K562 (cell line): ENCODE results near the gene CNTN2. TPM values are rescaled to one million over a fixed set of nuclear protein-coding genes. Genes with fewer than 3 reads are reported as not detected.

Source experiments
- ATAC-seq: fragments of 200-7000 bp; cut with Tn5 transposase; 3 replicates; pipeline ENCODE4 v1.9.1; 2020; ENCODE audit warnings: moderate library complexity
- BruUV-seq: library from RNA; stranded (reverse); fragments of 400-500 nt; replicated peaks from 2 replicates; lab custom pipeline; 2021; lab: Mats Ljungman, UMichigan
- CTCF ChIA-PET: fragments of 300-600 bp; formaldehyde crosslinking; extraction: SDS; loops from one replicate; lab custom pipeline; 2021; ENCODE audit warnings: low intra/inter-chr PET ratio; lab: Yijun Ruan, JAX
- POLR2A ChIA-PET: fragments of 300-600, 350-650 bp; sonication (Branson Sonifier 250); formaldehyde crosslinking; extraction: SDS; loops from one replicate; lab custom pipeline; 2021; ENCODE audit warnings: antibody characterized with exemption, inconsistent platforms; lab: Yijun Ruan, JAX
- DNase-seq, 4 experiments: peaks; one replicate each; pipeline versions ENCODE4 v3.0.0 to v3.0.0-alpha.2; 2011 to 2018; ENCODE audit warnings: low spot score in 3 of 4, mixed read lengths in 3 of 4; ENCODE audit errors: extremely low read depth in 1 of 4
- FAIRE-seq: peaks from 2 replicates; lab custom pipeline; 2011; peaks lifted over from hg19 to GRCh38; lab: Jason Lieb, UNC
- H2AFZ ChIP-seq: 2 replicates; pipeline ENCODE4 v1.6.0; 2011; ENCODE audit warnings: low read depth, low read length, control low read depth, inconsistent platforms
- H3K27ac ChIP-seq: fragments of 200-600 bp; 3 replicates; pipeline ENCODE4 v1.8.0; 2011; ENCODE audit warnings: low read depth, mild to moderate bottlenecking, control low read depth, inconsistent platforms, low read length, moderate library complexity, mixed read lengths; ENCODE audit errors: extremely low read depth
- H3K27me3 ChIP-seq, 2 experiments: fragments of 300-600 bp in 1 of 2; 2 replicates in 1 of 2; 3 replicates in 1 of 2; pipeline versions ENCODE4 v1.6.0 to v1.8.0; 2011; ENCODE audit warnings: inconsistent platforms in 2 of 2, low read length in 2 of 2, mild to moderate bottlenecking in 1 of 2, mixed read lengths in 1 of 2, moderate library complexity in 1 of 2; ENCODE audit not compliant: control insufficient read depth in 2 of 2, insufficient read depth in 2 of 2
- H3K36me3 ChIP-seq: fragments of 300-600 bp; 3 replicates; pipeline ENCODE4 v1.8.0; 2011; ENCODE audit warnings: mild to moderate bottlenecking, low read length, inconsistent platforms; ENCODE audit not compliant: control insufficient read depth, insufficient read depth
- H3K4me1 ChIP-seq, 2 experiments: fragments of 200-600 bp in 1 of 2; replicated peaks in 1 of 2; 2 replicates in 1 of 2; 3 replicates in 1 of 2; pipeline versions ENCODE4 v1.5.1 to v1.8.0; 2011; ENCODE audit warnings: inconsistent platforms in 2 of 2, low read length in 2 of 2, mild to moderate bottlenecking in 1 of 2, mixed read lengths in 1 of 2, moderate library complexity in 1 of 2; ENCODE audit not compliant: control insufficient read depth in 2 of 2, insufficient read depth in 2 of 2
- H3K4me2 ChIP-seq: 2 replicates; pipeline ENCODE4 v1.6.1; 2011; ENCODE audit warnings: low read length, control low read depth, inconsistent platforms, mixed read lengths; ENCODE audit not compliant: insufficient read depth
- H3K4me3 ChIP-seq: fragments of 200-600 bp; sonication (generic), shearing (Covaris generic); 2 replicates; pipeline ENCODE4 v1.5.1; 2016; ENCODE audit warnings: control low read depth, inconsistent platforms
- H3K79me2 ChIP-seq: fragments of 200-600 bp; 3 replicates; pipeline ENCODE4 v1.8.0; 2011; ENCODE audit warnings: low read length, inconsistent platforms; ENCODE audit not compliant: control insufficient read depth, insufficient read depth
- H3K9ac ChIP-seq, 2 experiments: 2 replicates each; pipeline versions ENCODE4 v1.6.0 to v1.6.1; 2011; ENCODE audit warnings: low read depth in 2 of 2, low read length in 2 of 2, control low read depth in 1 of 2, inconsistent platforms in 1 of 2, mild to moderate bottlenecking in 1 of 2, mixed read lengths in 1 of 2; ENCODE audit not compliant: insufficient read depth in 1 of 2
- H3K9me1 ChIP-seq: one replicate; pipeline ENCODE4 v1.6.0; 2011; ENCODE audit warnings: inconsistent platforms, mild to moderate bottlenecking, low read length, moderate library complexity; ENCODE audit not compliant: control insufficient read depth, insufficient read depth
- H3K9me3 ChIP-seq: replicated peaks from 2 replicates; pipeline ENCODE4 v1.5.1; 2011; ENCODE audit warnings: low read depth, low read length, inconsistent platforms; ENCODE audit not compliant: control insufficient read depth, insufficient read depth
- H4K20me1 ChIP-seq: replicated peaks from 2 replicates; pipeline ENCODE4 v1.6.1; 2011; ENCODE audit warnings: low read length, inconsistent platforms, mixed read lengths; ENCODE audit not compliant: control insufficient read depth, insufficient read depth
- BACH1 ChIP-seq: fragments of 200-800 bp; sonication (Bioruptor generic); IDR thresholded peaks from 2 replicates; pipeline ENCODE4 v1.6.1; 2016; ENCODE audit warnings: missing genetic modification characterization, missing compliant biosample characterization
- BRCA1 ChIP-seq, 2 experiments: fragments of 450-650 bp in 1 of 2; sonication (generic) in 1 of 2; formaldehyde crosslinking in 1 of 2; IDR thresholded peaks; 2 replicates each; pipeline versions ENCODE4 v1.5.0 to v1.6.1; 2017 to 2020; ENCODE audit warnings: mild to moderate bottlenecking in 1 of 2, missing genetic modification reagents in 1 of 2
- BRF1 ChIP-seq: IDR thresholded peaks from 3 replicates; pipeline ENCODE4 v1.6.1; 2011; ENCODE audit warnings: borderline replicate concordance, mild to moderate bottlenecking; ENCODE audit not compliant: insufficient read length; ENCODE audit errors: extremely low read depth
- CBFA2T2 ChIP-seq: fragments of 450-650 bp; conservative IDR thresholded peaks from 2 replicates; pipeline ENCODE4 v1.6.1; 2017; ENCODE audit warnings: mild to moderate bottlenecking
- MCM3 ChIP-seq: fragments of 450-650 bp; IDR thresholded peaks from 2 replicates; pipeline ENCODE4 v1.6.1; 2016
- MTA2 ChIP-seq: fragments of 450-650 bp; IDR thresholded peaks from 2 replicates; pipeline ENCODE4 v1.6.1; 2016; ENCODE audit warnings: low read depth
- NELFE ChIP-seq: IDR thresholded peaks from 2 replicates; pipeline ENCODE4 v1.6.1; 2011; ENCODE audit warnings: mild to moderate bottlenecking; ENCODE audit not compliant: insufficient read depth, insufficient read length
- NFRKB ChIP-seq: fragments of 450-650 bp; IDR thresholded peaks from 2 replicates; pipeline ENCODE4 v1.6.1; 2016; ENCODE audit warnings: low read depth
- SOX6 ChIP-seq: fragments of 450-650 bp; IDR thresholded peaks from 2 replicates; pipeline ENCODE4 v1.6.1; 2014; ENCODE audit warnings: mild to moderate bottlenecking
- XRCC4 ChIP-seq: IDR thresholded peaks from one replicate; pipeline ENCODE4 v1.6.1; 2011; ENCODE audit not compliant: insufficient read depth, insufficient read length; ENCODE audit errors: extremely low read depth
- ZNF134 ChIP-seq: fragments of 250-450 bp; sonication (Bioruptor Pico); conservative IDR thresholded peaks from 2 replicates; pipeline ENCODE4 v1.4.0; 2020
- ZNF436 ChIP-seq: fragments of 250-450, 450-650 bp; sonication (Bioruptor Pico); formaldehyde crosslinking; IDR thresholded peaks from 2 replicates; pipeline ENCODE4 v1.7.0; 2020; ENCODE audit warnings: mild to moderate bottlenecking
- ZNF780A ChIP-seq: fragments of 250-450 bp; sonication (Bioruptor Pico); IDR thresholded peaks from 2 replicates; pipeline ENCODE4 v1.5.0; 2021; ENCODE audit warnings: mild to moderate bottlenecking
- WGBS: fragments of 100-300 bp; shearing (Covaris generic); methylation state at CpG from one replicate; pipeline ENCODE4 v1.1.6; 2016; ENCODE audit warnings: low coverage, mixed read lengths; ENCODE audit not compliant: insufficient coverage; ENCODE audit errors: missing lambda C conversion rate; 5-methylcytosine and 5-hydroxymethylcytosine counted together
- in situ Hi-C: fragments of 300-500 bp; cut with MboI; formaldehyde crosslinking; loops from 4 replicates; pipeline ENCODE4 v1.15.0; 2018; ENCODE audit warnings: inconsistent platforms, mixed read lengths
- intact Hi-C: fragments of 100-400 bp; cut with micrococcal nuclease; formaldehyde crosslinking; loops from 2 replicates; pipeline ENCODE4 v1.14.2; 2022
- polyA plus RNA-seq, 8 experiments: library from polyadenylated mRNA; depleted of rRNA in 4 of 8; stranded (reverse) in 5 of 8; unstranded in 3 of 8; fragments of >200 nt; fragmentation: Nextera tagmentation in 2 of 8; fragmentation: Illumina TruSeq in 1 of 8; extraction: Ambion mirVana in 2 of 8; extraction: Trizol in 1 of 8; gene quantifications; 2 replicates each; pipeline versions ENCODE4 v1.2.1 to v1.2.3, GENCODE V29; 2011 to 2014; ENCODE audit warnings: inconsistent platforms in 1 of 8, missing spikeins in 1 of 8
- total RNA-seq, 7 experiments: library from RNA; depleted of rRNA in 6 of 7; stranded (reverse); fragments of >200 nt in 6 of 7; fragmentation: Illumina TruSeq in 2 of 7; extraction: Trizol in 2 of 7; gene quantifications; 2 replicates each; pipeline versions ENCODE4 v1.2.1 to v1.2.3, GENCODE V29; 2011 to 2021; ENCODE audit warnings: low replicate concordance in 1 of 7
- TF ChIP-seq, protein P1 (sequence below), 2 experiments: fragments of 450-650 bp in 1 of 2; IDR thresholded peaks; 2 replicates each; pipeline ENCODE4 v1.6.1; 2011 to 2017; ENCODE audit warnings: low read depth in 2 of 2, antibody characterized with exemption in 1 of 2, borderline replicate concordance in 1 of 2, low read length in 1 of 2, mild to moderate bottlenecking in 1 of 2, mixed read lengths in 1 of 2; ENCODE audit not compliant: control insufficient read depth in 1 of 2

Gene CNTN2
- total and polyA plus RNA-seq, 9 of the 15 experiments (the other 6 are each of a cell fraction or from before 2014, with no cell fraction given): not detected

DNA sequence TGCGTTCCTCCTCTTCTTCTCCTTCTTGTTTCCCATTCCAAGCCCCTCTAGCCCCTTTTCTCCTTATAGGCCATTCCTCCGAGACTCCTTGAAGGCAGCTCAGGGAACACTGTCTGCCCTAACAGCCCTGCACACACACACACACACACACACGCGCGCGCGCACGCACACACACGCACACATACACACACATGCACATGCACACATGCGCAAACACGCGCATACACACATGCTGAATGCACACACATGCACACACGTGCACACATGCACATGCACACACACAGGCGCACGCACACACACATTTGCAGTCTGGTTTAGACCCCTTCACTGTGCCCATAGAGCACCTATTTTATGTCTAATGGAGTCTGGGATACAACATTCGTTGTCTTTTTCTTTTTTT lies 17.8 kb upstream of the CNTN2 start:
- DNase-seq: no peak
- 25% methylated on average over 16 of the region's 16 CpGs for whole genome bisulfite sequencing
- H3K36me3 ChIP-seq: no peaks in the 10 kb centered on the region
- H2AFZ ChIP-seq: no peak overlapping the region
- H3K4me3 ChIP-seq: no peak overlapping the region
- in situ Hi-C loops (no loop called here), intact Hi-C loops (no loop called here)
- H3K9me1 ChIP-seq: no peaks in the 10 kb centered on the region
- BruUV-seq: no TSS peak
- peaks cover 49 to 65% of the 10 kb centered on the region in 2 experiments for H3K27me3 ChIP-seq
- FAIRE-seq: no peak
- CTCF ChIA-PET: no interaction called here
- H3K9me3 ChIP-seq: no peaks in the 10 kb centered on the region
- H3K79me2 ChIP-seq: no peaks in the 10 kb centered on the region
- H3K27ac ChIP-seq: no peak overlapping the region
- no peak for ATAC-seq
- H3K9ac ChIP-seq: no peak overlapping the region
- peaks cover 4% of the 10 kb centered on the region for H4K20me1 ChIP-seq
- TF ChIP-seq MCM3: peak; percentile 43; the same call in 1 of the 2 replicates
- no peak for TF ChIP-seq XRCC4
- POLR2A ChIA-PET: interaction anchor here (0.7 kb wide), 1 partner anchor 170 kb away, joined by 4 read pairs; no protein-coding TSS in a partner anchor
- no peaks in the 10 kb centered on the region for H3K4me1 ChIP-seq
- no peak overlapping the region for H3K4me2 ChIP-seq

DNA sequence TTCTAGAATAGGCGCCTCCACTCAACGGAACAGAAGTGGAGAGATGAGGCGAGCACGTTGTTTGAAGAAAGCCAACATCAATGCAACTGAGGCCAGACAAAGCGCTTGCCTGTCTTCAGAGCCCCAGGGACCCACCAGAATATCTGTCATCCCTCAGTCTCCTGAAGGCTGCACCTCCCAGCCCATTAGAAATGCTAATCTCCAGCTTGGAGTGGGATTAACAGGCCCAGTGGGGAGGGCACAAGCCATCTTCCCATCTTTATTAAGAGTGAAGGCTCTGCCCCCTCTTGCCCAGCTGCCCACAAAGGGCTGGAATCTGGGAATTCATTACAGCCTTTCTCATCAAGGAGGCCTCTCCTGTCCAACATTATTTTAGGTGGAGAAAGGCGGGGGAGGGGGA lies 16.8 kb upstream of the CNTN2 start:
- Histone ChIP-seq H3K4me2 (no peak overlapping the region), H3K4me1 (no peaks in the 10 kb centered on the region), H3K27ac (no peak overlapping the region), H3K36me3 (no peaks in the 10 kb centered on the region), H3K9me3 (no peaks in the 10 kb centered on the region), H3K9ac (no peak overlapping the region), H3K4me3 (no peak overlapping the region), H4K20me1 (peaks cover 8% of the 10 kb centered on the region), H3K9me1 (no peaks in the 10 kb centered on the region), H3K79me2 (no peaks in the 10 kb centered on the region), H2AFZ (no peak overlapping the region), H3K27me3 (peaks cover 49 to 65% of the 10 kb centered on the region in 2 experiments)
- intact Hi-C loops: no loop called here
- FAIRE-seq (no peak), DNase-seq (no peak), ATAC-seq (no peak)
- CTCF ChIA-PET: no interaction called here
- in situ Hi-C loops: no loop called here
- POLR2A ChIA-PET: interaction anchor here (1.2 kb wide), 1 partner anchor 24 kb away, joined by 3 read pairs; no protein-coding TSS in a partner anchor
- WGBS: 1% methylated on average over 6 of the region's 6 CpGs
- BruUV-seq: no TSS peak
- TF ChIP-seq, protein P1, sequence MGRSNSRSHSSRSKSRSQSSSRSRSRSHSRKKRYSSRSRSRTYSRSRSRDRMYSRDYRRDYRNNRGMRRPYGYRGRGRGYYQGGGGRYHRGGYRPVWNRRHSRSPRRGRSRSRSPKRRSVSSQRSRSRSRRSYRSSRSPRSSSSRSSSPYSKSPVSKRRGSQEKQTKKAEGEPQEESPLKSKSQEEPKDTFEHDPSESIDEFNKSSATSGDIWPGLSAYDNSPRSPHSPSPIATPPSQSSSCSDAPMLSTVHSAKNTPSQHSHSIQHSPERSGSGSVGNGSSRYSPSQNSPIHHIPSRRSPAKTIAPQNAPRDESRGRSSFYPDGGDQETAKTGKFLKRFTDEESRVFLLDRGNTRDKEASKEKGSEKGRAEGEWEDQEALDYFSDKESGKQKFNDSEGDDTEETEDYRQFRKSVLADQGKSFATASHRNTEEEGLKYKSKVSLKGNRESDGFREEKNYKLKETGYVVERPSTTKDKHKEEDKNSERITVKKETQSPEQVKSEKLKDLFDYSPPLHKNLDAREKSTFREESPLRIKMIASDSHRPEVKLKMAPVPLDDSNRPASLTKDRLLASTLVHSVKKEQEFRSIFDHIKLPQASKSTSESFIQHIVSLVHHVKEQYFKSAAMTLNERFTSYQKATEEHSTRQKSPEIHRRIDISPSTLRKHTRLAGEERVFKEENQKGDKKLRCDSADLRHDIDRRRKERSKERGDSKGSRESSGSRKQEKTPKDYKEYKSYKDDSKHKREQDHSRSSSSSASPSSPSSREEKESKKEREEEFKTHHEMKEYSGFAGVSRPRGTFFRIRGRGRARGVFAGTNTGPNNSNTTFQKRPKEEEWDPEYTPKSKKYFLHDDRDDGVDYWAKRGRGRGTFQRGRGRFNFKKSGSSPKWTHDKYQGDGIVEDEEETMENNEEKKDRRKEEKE (IDR thresholded peaks at IDR 0.05; ENCODE audit: borderline replicate concordance in 1 of 2, control insufficient read depth in 1 of 2, low read depth in 2 of 2, low read length in 1 of 2): no peak
- TF ChIP-seq MTA2 (no peak), SOX6 (no peak), BRF1 (no peak), NELFE (no peak), ZNF436 (CRISPR knock-in tag) (no peak), BACH1 (tag) (no peak), CBFA2T2 (no peak), NFRKB (no peak), ZNF780A (CRISPR knock-in tag) (no peak), BRCA1 (IDR thresholded peaks at IDR 0.05) (no peak), BRCA1 (CRISPR knock-in tag; IDR thresholded peaks at IDR 0.05) (no peak), ZNF134 (CRISPR knock-in tag) (no peak)
